Skin of body (tissue), 2 donors: ENCODE data around the gene SART1. TPM values are rescaled to one million over a fixed set of nuclear protein-coding genes. Genes with fewer than 3 reads are reported as not detected.

Source experiments
- DNase-seq: peaks from one replicate; lab custom pipeline; 2025; lab: John Stamatoyannopoulos, UW
- total RNA-seq: library from RNA; depleted of rRNA; stranded (reverse); fragments of >200 nt; gene quantifications from one replicate; pipeline ENCODE4 v1.2.3, GENCODE V29; 2014

Gene SART1
- total RNA-seq, 1 donor from 2014 or later, result 38.0 TPM

DNA sequence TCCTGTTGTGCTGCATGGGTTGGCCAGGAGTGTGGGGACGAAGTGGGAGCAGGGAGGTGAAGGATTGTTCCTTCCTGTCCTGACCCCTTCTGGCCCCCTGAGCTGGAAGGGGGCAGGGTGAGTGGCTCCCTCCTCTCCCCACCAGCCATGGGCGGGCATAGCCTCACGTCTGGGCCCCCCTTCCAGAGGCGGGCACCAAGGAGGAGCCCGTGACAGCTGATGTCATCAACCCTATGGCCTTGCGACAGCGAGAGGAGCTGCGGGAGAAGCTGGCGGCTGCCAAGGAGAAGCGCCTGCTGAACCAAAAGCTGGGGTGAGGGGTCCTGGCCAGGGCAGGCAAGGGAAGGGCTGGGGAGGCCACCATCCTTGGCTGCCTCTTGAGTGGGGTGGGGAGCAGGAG is 3.4 kb downstream of the SART1 start:
- DNase-seq, result no peak

DNA sequence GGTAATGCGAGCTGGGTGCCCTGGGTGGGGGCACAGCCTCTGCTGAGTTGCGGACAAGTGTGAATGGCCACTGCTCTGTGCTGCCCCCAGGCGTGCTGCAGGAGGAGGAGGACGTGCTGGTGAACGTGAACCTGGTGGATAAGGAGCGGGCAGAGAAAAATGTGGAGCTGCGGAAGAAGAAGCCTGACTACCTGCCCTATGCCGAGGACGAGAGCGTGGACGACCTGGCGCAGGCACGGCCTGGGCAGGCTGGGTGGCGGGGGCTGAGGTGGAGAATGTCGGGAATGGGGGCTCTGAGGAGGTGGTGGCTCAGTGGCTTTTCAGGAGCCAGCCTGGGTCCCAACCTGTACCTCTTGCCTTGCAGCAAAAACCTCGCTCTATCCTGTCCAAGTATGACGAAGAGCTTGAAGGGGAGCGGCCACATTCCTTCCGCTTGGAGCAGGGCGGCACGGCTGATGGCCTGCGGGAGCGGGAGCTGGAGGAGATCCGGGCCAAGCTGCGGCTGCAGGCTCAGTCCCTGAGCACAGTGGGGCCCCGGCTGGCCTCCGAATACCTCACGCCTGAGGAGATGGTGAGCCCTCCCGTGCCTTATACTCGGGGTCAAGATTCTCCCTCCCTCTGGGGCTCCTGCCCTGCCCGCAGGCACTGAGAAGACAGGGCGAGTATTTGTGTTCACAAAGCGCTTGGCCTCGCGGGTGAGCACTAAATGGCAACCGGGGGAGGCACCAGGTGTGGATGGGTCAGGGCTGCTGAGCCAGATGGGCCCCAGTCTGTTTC is 4.6 kb downstream of the SART1 start:
- no peak for DNase-seq

DNA sequence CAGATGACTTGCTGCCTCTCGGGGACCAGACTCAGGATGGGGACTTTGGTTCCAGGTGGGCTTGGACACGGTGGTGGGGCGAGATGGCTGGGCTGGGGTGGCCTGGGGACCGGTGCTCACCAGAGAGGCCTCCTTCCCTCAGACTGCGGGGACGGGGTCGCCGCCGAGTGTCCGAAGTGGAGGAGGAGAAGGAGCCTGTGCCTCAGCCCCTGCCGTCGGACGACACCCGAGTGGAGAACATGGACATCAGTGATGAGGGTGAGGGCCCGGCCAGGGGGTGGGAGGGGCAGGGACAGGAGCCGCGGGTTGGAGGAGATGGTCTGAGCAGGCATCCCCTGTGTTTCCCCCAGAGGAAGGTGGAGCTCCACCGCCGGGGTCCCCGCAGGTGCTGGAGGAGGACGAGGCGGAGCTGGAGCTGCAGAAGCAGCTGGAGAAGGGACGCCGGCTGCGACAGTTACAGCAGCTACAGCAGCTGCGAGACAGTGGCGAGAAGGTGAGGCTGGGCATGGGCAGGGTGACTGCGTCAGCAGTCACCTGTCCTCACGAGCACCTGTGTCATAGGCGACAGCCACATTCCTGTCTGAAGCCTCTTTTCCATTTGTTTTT is 5.9 kb downstream of the SART1 start:
- DNase-seq, result no peak

DNA sequence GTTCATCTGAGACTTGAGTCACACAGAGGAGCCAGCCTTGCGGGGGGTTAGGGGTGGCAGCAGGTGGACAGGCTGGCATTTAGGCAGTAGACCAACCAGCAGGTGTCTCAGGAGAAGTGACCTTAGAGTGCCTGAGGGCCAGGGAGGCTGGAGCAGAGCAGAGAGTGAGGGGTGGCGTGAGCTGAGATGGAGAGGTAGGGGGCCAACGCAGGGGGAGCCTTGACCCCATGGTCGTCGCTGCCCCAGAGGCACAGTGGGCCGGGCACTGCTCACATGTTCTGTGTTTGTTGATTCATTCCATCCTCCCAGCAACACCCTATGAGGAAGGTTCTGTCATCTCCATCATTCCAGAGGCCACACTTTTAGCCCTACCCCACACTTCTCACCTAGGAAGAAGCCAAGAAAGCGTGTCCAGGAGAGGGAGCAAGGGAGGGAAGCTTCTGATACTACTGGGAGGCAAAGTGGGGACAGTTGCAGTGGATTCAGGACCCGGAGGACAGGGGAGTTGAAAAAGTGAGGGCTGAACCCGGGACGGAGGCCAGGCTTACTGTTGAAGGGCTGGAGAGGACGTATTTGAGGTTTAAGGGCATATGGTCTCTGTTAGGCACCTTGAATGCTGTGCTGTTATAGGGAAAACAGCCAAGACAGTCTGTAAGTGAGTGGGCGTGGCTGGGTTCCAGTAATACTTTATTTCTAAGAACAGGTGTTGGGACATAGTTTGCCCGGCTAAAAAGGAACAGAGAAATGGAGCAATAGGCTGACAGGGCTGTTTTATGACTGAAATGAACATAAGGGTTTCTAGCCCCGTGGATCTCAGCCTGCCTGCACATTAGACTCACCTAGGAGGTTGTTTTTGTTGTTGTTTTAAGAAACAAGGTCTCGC is 7.3 kb downstream of the SART1 start:
- DNase-seq, result no peak

DNA sequence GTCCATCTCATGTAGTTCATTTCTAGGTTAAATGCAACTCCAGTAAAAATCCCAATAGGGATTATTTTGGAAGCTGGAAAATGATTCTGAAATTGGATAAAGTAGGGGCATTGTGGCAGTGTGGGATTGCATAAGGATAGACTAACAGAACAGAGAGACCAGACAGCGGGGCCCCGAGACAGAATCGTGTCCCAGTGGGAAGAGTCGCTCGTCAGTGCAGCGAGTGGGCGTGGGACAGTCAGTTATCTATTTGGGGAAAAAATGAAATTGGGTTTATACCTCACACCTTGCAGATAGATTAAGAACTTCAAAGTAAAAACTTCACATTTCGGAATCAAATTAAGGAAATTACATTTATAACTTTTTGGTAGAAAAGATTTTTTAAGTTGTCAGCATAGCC is 10.6 kb downstream of the SART1 start:
- DNase-seq, result no peak

DNA sequence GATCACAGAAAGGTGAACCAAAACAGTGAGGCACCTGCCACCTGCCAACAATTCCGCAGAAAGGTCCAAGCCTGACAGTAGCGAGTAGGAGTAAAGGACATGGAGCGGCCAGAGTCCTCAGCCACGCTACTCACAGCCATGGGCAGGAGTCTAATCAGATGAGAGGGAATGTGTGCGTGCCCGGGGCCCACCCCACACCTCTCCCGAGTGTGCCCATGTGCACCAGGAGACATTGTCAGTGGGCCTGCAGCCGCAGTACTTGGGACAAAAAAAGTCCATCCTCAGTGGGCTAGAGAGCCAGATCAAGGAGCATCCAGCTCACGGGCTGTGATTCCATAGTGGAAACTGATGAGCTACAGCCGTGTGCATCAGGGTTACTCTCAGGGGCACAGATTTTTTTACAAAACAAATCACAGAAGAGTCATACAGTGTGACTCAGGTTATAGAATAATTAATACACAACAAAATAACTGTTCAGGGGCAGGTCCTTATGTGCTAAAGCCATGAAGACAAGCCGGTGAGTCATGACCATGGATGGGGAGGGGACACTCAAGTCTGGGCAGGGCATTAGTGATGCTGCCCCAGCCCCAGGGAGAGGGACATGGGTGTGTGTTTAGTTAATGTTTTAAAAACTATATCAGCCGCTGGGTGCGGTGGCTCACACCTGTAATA is 12.0 kb downstream of the SART1 start:
- DNase-seq, result no peak

DNA sequence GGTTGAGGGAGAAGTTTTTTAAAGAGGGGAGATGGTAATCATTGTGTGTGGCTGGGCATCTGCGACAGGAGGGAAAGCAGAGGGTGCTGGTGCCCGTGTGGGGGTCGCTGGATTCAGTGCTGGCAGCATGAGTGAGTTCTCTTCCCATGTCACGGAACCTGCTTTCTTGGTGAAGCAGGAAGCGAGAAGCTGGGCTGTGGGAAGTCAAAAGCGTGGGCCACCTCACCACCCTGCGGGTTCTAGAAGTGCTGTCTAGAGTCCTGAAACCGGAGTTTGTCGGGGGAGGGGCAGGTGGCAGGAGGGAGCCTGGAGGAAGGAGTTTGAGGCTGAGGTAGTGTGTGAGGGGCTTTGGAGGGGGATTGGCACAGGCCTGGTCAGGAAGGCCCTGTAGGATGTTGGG is 14.2 kb downstream of the SART1 start:
- no peak for DNase-seq

DNA sequence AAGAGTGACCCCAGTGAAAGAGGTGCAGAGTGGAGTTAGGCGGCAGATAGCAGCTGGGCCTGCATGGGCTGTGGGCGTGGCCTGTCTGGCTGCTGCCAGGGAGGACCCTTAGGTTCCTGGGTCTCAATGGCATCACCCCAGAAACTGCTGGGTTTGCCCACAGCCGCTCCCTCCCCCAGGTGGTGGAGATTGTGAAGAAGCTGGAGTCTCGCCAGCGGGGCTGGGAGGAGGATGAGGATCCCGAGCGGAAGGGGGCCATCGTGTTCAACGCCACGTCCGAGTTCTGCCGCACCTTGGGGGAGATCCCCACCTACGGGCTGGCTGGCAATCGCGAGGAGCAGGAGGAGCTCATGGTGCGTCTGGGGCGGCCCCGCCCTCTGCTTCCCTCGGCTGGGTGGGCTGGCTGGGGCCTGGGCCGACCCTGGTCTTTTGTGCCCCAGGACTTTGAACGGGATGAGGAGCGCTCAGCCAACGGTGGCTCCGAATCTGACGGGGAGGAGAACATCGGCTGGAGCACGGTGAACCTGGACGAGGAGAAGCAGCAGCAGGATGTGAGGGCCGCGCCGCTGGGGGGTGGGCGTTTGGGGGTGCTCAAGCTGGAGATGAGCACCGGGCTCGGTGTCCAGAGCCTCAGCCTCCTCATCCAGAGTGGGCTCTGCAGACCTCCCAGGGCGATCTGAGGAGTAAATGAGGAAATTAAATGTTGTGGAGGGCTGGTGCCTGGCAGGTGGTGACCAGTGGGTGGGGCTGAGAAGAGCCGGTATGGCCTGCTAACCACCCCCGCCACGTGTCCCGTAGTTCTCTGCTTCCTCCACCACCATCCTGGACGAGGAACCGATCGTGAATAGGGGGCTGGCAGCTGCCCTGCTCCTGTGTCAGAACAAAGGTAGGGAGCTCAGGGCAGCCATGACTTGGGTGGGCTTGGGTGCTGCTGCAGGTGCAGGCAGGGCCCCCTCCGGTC is 15.0 kb downstream of the SART1 start:
- no peak for DNase-seq

DNA sequence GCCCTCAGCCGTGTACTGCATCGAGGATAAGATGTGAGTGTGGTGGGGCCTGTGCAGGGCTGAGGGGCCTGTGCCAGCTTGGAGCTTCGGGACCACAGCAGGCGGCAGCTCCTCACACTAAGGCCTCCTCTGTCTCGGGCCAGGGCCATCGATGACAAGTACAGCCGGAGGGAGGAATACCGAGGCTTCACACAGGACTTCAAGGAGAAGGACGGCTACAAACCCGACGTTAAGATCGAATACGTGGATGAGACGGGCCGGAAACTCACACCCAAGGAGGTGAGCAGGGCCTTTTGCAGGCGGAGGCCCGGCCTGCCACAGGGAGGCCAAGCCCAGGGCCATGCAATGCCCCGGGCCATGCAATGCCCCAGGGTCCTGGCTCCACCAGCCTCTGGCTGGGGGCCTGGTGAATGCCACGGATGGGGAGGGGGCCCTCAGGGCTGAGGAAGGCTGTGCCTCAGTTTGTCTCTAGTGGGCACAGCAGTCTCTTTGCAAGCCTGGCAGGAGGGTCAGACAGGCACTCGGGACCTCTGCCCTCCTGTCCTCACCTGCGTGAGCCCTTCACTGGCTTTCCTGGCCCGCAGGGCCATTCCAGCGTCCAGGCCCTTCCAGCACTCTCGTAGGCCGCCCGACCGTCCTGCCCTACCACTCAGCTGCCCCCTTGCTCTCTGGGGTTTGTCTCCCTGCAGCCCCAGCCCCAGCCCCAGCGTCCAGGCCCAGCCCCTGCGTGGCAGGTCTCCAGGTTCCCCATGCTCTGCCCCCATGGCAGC is 16.3 kb downstream of the SART1 start:
- DNase-seq, result no peak

DNA sequence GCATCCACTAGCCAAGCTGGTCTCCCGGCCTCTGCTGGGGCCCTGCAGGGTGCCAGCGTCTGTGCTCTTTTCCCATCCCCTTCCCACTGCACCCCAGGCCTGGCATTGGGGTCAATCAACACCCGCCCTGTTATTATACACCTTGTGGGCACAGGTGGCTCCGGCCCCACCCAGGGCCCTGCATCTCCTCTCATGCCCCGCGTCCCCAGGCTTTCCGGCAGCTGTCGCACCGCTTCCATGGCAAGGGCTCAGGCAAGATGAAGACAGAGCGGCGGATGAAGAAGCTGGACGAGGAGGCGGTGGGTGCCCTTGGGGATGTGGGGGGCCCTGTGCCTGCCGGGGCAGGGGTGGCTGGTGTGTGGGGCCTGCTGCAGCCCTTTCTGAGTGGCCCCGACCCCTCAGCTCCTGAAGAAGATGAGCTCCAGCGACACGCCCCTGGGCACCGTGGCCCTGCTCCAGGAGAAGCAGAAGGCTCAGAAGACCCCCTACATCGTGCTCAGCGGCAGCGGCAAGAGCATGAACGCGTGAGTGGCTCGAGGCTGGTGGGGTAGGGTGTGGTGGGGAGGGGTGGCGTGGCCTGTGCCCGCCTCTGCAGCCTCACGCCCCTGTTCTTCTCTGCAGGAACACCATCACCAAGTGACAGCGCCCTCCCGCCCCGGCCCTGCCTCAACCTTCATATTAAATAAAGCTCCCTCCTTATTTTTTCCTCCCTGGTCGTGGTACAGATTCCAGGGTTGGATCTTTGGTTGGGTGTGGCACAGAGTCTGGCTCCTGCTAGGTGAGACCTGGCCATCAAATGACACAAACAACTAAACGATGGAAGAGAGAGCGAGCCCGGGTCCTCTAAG is 17.1 kb downstream of the SART1 start:
- DNase-seq, result no peak

DNA sequence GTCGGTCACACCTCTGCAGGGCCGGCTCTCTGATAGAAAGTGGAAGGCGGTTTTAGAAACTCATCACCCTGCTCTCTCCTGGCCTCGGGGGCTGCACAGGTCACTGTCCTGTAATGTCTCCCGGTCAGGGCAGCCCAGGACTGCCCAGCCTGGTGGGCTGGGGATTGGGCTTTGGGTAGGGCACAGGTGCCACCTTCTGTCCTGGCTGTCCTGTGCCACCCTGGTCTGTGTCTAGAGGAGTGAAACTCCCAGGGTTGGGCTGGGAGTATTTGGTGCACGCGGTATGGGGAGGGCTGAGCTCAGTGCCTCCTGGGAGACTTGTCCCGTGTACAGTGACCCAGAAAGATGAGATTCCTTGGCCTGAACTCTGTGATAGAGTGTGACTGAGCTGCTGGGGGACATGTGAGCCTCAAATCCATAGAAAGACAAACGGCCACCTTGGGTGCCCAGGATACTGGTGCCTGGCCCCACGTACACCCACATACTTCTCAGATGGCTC is 17.8 kb downstream of the SART1 start:
- no peak for DNase-seq

DNA sequence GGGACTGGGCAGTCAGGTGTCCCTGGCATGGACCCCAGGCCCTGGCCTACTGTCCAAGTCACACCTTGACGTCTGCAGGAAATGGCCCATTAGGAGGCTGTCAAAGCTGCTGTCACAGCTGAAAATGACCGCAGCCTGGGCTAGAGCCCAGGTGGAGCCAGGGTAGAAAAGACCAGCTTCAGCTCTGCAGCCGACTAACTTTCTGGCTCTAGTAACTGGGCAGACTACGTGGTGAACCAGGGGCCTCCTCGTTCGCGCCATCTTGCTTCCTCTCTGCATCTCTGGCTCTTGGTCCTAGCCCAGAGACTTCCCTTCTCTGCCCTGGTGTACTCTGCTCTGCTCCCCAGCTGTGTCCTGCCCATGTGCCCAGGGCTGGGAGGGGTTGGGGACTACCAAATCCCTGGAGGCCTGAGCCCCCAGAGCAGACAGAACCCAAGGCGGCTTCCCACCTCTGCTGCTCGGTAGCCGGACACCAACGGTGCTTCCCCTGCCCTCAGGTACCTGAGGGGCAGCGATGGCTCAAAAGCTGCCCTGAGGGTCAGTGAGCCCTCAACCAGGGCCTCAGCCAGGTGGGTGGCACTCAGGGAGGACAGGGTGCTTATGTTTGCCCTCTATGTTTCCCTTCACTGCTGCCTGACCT is 19.7 kb downstream of the SART1 start:
- no peak for DNase-seq

DNA sequence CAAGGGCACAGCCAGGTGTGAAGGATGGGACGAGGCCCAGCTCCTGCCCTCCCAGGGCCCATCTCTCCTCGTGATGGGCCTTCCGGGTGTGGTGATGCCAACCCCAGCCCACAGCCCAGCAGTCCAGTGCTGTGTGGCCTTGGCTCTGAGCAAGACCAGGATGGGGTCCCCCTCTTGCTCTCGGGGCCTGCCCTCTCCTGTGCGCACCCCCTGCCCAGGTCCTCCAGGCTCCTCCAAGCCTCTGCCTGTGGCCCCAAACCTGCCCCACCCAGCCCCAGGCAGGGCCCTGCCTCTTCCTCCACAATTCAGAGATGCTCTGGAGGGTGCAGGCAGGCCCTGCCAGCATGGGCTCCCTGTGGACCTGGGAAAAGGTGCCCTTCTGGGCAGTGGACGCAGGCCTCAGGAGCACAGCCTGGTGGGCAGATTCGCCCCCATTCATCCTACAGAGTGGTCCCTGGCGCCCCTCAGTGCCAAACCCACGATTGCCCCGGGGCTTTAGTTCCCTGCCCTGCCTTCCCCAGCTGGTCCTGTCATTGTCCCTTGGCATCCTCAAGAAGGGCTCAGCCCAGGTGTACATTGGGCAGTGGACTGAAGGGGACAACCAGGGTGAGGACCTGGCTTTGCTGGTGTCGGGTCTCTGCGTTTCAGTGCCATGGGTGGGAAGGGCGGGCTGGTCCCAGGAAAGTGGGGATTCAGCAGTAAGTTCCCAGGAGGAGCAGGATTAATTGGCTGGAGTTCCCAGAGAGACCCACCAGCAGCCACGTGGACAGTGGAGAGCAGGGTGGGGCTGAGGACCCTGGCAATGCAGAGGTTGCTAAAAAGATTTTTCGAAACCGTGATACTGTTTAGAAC is 20.7 kb downstream of the SART1 start:
- DNase-seq, result no peak

DNA sequence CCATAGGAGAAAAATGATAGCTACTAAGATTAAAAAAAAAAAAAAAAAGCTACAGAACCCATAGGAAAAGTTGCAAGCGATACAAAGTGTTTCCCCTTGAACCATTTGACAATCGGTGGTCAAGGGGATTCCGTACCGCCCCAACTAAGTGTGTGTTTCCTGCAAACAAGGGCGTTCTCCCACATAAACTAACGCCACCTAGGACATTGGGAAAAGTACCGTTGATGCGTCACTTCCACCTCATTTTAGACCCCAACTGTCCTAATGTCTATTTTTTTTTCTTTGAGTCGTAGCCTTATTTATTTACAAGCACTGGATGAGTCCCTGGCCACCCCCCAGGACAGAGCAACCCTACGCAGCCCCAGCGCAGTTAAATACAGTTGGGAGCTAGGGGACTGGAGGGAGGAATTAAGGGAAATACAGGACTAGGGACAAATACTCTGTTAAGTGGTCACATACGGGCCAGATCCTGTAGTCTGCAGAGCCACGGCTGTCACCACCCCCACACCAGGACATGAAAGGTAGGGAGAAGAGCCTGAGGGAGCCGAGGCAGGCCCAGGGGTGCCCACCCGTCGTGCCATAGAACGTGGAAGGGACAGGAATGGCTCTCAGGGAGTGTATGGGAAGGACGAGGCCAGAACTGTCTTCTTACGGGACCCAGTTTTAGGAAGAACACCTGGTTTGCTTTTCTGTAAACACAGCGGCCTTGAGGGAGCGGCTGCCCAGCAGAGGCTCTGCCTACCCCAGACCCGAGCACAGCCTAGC is 21.5 kb downstream of the SART1 start:
- no peak for DNase-seq

DNA sequence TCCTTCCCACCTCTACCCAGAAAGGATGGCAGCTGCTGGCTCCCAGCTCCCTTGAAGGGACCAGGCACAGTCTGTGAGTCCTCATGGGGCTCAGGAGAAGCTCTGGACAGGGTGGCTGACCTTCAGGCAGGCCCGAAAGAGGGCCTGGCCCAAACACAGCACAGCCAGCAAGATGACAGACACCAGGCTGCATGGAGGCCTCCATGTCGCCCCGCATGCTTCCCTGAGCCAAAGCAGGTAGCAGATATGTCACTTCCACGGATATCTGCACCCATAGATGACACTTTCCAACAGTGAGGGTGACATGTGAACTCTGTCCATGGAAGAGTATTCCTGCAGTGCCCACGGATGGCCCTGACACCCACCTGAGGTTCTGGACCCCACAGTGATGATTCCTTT is 22.1 kb downstream of the SART1 start:
- no peak for DNase-seq

DNA sequence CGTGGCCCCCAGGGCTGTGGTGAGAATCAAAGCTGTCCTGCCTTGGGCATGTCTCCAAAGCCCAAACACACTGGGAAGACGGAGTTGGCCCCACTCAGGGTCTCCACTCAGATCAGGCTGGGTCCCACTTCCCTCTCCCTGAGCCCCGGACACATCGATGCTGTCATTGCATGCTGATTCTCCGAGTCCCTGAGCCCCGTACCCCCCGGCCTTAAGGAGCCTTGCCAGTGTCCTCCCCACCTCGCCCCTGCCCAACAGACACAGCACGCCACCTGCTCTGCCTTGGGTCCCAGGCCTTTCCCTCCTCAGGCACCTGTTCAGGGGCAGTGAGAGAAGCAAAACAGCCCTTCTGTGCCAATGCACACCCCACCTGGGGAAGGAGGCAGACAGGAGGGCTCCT is 25.8 kb downstream of the SART1 start:
- no peak for DNase-seq
